OCI-LY1 (cell line): ENCODE measurements around the gene DPP6.

ENCODE experiments used
- EZH2 ChIP-seq: fragments of 200-600 bp; sonication (generic), shearing (Covaris generic); IDR thresholded peaks from 2 replicates; pipeline ENCODE4 v1.8.0; 2017; ENCODE audit warnings: borderline replicate concordance, mixed run types, mild to moderate bottlenecking, antibody characterized with exemption, low read length, moderate library complexity, mixed read lengths
- TF ChIP-seq, protein P1 (sequence below): fragments of 200-600 bp; sonication (generic), shearing (Covaris generic); IDR thresholded peaks from 2 replicates; pipeline ENCODE4 v1.5.1; 2017; ENCODE audit warnings: mild to moderate bottlenecking, antibody characterized with exemption, low read length, moderate library complexity, mixed read lengths

GRCh38 chr7:154812027-154812426, 759.8 kb downstream of the DPP6 start:
- TF ChIP-seq, protein P1, sequence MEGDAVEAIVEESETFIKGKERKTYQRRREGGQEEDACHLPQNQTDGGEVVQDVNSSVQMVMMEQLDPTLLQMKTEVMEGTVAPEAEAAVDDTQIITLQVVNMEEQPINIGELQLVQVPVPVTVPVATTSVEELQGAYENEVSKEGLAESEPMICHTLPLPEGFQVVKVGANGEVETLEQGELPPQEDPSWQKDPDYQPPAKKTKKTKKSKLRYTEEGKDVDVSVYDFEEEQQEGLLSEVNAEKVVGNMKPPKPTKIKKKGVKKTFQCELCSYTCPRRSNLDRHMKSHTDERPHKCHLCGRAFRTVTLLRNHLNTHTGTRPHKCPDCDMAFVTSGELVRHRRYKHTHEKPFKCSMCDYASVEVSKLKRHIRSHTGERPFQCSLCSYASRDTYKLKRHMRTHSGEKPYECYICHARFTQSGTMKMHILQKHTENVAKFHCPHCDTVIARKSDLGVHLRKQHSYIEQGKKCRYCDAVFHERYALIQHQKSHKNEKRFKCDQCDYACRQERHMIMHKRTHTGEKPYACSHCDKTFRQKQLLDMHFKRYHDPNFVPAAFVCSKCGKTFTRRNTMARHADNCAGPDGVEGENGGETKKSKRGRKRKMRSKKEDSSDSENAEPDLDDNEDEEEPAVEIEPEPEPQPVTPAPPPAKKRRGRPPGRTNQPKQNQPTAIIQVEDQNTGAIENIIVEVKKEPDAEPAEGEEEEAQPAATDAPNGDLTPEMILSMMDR: no peak
- TF ChIP-seq EZH2: no peak
